GM19324 (cell line): Measurements from ENCODE around the gene OR4D10.
A peak's percentile ranks its signal among the peaks of the same experiment; 100 is the strongest.
"Not testable (repeated sequence)": the region's sequence is repeated elsewhere in the genome, so short reads cannot be mapped to it uniquely, and the experiment has no call there.

ENCODE experiments used
- ATAC-seq: cut with Tn5 transposase; IDR thresholded peaks from one replicate; pipeline ENCODE4 v1.9.1; 2021; ENCODE audit warnings: mild to moderate bottlenecking, moderate library complexity; ENCODE audit not compliant: unreplicated experiment, low FRiP score

OR4D10 gene

GRCh38 chr11:59473015-59473414 lies at the start of gene OR4D10:
Gene OR4D10, plus strand, starts transcription at chr11:59473315. Its CDS starts 4,115 bp downstream, at chr11:59477430.
- ATAC-seq = no peak

DNA sequence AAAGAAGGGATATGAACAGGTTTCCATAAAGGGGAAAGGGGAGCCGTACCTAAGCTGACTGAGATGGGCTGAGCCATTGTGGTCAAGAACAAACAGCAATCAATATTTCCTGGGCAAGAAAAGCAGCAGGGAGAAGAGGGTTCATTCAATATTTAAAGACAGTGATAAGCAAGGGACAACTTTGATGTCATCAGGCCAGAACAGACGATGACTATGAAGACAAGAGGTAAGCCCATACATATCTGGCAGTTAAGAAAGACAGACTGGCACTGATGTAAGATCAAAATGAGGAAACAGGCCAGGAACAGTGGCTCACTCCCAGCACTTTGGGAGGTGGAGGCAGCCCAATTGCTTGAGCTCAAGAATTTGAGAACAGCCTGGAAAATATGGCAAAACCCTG lies 49.3 kb upstream of the OR4D10 start:
- no peak for ATAC-seq

- no peak for ATAC-seq
Observed at GRCh38 chr11:59425131-59425530, 48.0 kb upstream of the OR4D10 start.

- ATAC-seq = no peak
Observed at GRCh38 chr11:59426361-59427067, 46.6 kb upstream of the OR4D10 start, which contains the start of gene OR5A2. Gene OR5A2, minus strand, starts transcription at chr11:59426413. Its CDS starts 3,460 bp downstream, at chr11:59422953.

GRCh38 chr11:59427068-59427382 lies 46.1 kb upstream of the OR4D10 start:
- no peak for ATAC-seq

DNA sequence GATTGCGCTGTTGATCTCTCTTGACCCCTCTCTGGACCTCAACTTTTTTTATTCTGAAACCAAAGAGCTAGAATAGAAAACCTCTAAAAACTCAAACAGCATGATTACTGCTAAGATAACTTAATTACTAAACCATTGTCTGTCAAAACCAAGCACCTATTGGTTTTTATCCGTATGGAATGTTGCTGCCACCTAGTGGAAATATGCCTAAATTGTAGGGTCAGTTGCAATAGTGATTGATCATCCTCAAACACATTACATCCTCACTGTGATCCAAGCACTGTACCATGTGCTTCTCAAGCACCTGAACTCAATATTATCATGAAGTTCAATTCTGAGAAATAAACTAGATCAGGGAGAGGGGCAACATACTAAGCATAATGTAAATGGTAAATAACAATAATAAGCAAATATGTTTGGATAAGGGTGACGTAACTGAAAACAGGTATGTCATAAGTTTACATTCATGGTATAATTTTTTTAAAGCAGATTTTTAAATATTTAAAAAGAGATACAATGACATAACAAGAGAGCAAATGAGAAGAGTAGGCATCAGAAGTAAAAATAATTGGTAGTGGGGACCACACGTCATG lies 43.1 kb upstream of the OR4D10 start:
- peak; percentile 79 for ATAC-seq

- no peak for ATAC-seq
Observed at GRCh38 chr11:59436169-59436568, 36.9 kb upstream of the OR4D10 start, which contains the start of gene OR5A1. Gene OR5A1, plus strand, starts transcription at chr11:59436469. Its CDS starts 6,700 bp downstream, at chr11:59443169.

- no peak for ATAC-seq
Observed at GRCh38 chr11:59437770-59438169, 35.3 kb upstream of the OR4D10 start.

- not testable (repeated sequence) for ATAC-seq
Observed at GRCh38 chr11:59445624-59446023, 27.5 kb upstream of the OR4D10 start.

DNA sequence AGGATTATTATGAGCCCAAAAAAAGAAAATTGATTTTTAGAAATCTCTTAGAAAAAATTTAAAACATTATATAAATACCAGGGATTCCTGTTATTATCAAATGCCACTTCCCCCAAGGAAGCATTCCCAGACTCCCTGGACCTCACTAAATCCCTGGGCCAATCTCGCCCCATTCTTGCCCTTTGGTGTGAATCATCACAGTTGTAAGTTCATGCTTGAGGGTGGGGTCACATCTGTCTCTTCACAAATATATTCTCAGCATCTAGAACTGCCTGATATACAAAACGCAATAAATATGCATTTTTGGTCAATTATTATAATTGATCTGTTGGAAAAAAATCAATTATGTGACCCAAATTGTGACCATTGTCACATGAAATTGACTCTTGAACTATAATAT lies 24.6 kb upstream of the OR4D10 start:
- ATAC-seq = no peak

DNA sequence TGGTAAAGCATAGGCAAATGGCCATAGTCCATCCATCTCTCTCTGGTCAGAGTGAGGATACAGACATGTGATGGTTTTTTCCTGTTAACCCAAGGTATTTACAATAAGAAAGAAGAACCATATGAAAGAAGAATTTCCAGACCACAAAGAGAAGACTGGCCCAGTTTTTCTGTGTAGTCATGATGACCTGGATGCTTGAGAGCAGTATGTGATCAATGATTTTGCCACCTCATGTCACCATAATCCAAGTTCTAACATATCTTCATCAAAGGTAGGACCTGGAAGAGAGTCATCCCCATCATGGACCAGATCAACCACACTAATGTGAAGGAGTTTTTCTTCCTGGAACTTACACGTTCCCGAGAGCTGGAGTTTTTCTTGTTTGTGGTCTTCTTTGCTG lies 16.5 kb upstream of the OR4D10 start, which contains the start of gene OR4D6:
TSS of gene OR4D6 (plus strand) at position 301 of the 400 bp plus-strand sequence. CDS start at position 301, 0 bp downstream.
- ATAC-seq = no peak

- ATAC-seq = no peak
Observed at GRCh38 chr11:59459916-59460315, 13.2 kb upstream of the OR4D10 start.

DNA sequence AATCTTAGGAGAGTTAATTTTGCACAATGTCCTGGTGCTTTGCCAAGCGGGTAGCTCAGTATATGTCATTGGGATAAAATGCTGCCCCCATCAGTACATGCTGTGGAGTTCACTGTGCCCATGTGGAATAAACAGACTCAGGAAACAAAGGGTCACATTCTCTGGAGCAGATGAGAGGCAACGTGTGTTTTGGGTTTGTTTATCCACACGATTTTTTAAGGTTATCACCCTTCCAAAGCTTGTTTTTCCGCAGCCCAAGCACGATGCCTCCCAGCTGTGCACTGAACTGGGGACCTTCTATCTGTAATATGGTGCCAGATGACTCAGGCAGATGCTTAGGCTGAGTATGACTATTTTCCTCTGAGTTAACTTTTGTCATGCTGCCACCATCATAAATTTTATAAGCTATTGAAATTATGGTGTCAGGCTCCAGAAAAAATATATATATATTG lies 9.9 kb upstream of the OR4D10 start:
- no peak for ATAC-seq

DNA sequence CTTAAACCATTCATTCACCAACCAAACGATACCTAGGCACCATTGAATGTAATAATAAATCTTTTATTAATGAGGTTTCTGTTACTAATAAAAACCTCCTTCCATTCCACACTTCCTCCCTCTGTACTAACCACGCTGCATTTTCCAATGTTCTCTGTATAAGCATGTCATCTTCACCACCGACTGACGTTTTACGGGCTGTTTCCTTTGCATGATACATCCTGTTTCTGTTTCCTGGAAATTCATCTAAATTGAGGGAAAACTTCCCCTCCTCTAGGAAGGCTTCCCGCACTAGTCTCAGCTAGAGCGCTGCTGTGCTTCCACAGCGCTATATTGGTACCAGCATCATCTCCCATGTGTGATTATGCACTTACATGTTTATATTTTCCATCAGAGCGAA lies 2.1 kb downstream of the OR4D10 start:
- no peak for ATAC-seq

- no peak for ATAC-seq
Observed at GRCh38 chr11:59479906-59480305, 6.8 kb downstream of the OR4D10 start.

- ATAC-seq = no peak
Observed at GRCh38 chr11:59480359-59480758, 7.2 kb downstream of the OR4D10 start.

GRCh38 chr11:59501931-59502330 lies 28.8 kb downstream of the OR4D10 start:
- no peak for ATAC-seq

- no peak for ATAC-seq
Observed at GRCh38 chr11:59503276-59503675, 30.2 kb downstream of the OR4D10 start, which contains the start of gene OR4D11. Gene OR4D11, plus strand, starts transcription at chr11:59503576. Its CDS starts 0 bp downstream, at chr11:59503576.

DNA sequence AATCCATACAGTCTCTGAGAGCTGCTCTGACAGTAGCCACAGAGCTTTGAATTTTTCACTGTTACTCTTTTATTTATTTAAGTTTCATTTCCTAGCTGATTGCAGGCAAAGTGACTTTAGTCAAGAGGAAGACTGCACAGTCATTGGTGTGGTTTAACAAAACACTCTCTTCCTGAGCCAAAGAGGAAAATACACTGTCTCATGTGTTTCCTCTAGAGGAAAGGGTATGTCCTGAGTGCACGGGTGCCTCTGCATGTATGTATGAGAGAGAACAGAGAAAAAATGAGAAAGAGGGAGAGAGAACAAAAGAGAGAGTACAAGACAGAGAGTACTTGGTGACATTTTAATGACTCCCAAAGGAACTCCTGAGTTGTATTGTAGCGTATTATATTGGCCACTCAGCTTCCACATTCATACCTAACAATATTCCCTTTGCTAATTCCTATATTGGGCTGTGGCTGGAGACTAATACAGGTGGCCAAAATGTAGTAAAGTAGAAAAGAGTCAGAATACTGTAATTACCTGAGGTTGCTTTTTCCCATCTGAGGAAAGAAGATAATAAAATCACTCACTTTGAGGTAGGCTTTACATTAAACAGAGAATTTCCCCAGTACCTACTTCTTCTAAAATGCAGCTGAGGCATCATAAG lies 38.0 kb downstream of the OR4D10 start, which contains the start of gene OR4D9:
TSS of gene OR4D9 (plus strand) at position 599 of the 649 bp plus-strand sequence. CDS start 3,374 bp downstream, outside the sequence.
- ATAC-seq = no peak

- no peak for ATAC-seq
Observed at GRCh38 chr11:59511675-59512074, 38.6 kb downstream of the OR4D10 start.

- ATAC-seq = not testable (repeated sequence)
Observed at GRCh38 chr11:59520139-59520538, 47.0 kb downstream of the OR4D10 start.
